PC-3 (cell line): ENCODE data around the gene VSIR. TPM values are rescaled to one million over a fixed set of nuclear protein-coding genes. Genes with fewer than 3 reads are reported as not detected.

ENCODE experiments used
- ATAC-seq: fragments of 200-7000 bp; cut with Tn5 transposase; 2 replicates; pipeline ENCODE4 v1.9.1; 2020; ENCODE audit warnings: mild to moderate bottlenecking, moderate library complexity
- BruUV-seq: library from RNA; stranded (reverse); fragments of 400-500 nt; replicated peaks from 2 replicates; lab custom pipeline; 2021; lab: Mats Ljungman, UMichigan
- CTCF ChIA-PET: fragments of 300-600 bp; sonication (Branson Sonifier 250); formaldehyde crosslinking; loops from one replicate; lab custom pipeline; 2022; ENCODE audit warnings: antibody characterized with exemption; lab: Charles Lee
- POLR2A ChIA-PET: fragments of 300-600 bp; sonication (Branson Sonifier 250); formaldehyde crosslinking; loops from one replicate; lab custom pipeline; 2022; ENCODE audit warnings: antibody characterized with exemption; ENCODE audit not compliant: unreplicated experiment; lab: Charles Lee
- DNase-seq: peaks from one replicate; pipeline ENCODE4 v3.0.0-alpha.2; 2015
- H2AFZ ChIP-seq: fragments of 300-600 bp; sonication (generic); 2 replicates; pipeline ENCODE4 v1.6.0; 2016; ENCODE audit warnings: antibody characterized with exemption, low read length
- H3F3A ChIP-seq: fragments of 300-600 bp; sonication (generic); one replicate; pipeline ENCODE4 v1.6.0; 2017; ENCODE audit warnings: antibody characterized with exemption, low read length, control low read depth, mild to moderate bottlenecking; ENCODE audit not compliant: unreplicated experiment
- H3K27ac ChIP-seq: fragments of 300-600 bp; sonication (generic); 2 replicates; pipeline ENCODE4 v1.5.1; 2016; ENCODE audit warnings: mild to moderate bottlenecking, low read length
- H3K27me3 ChIP-seq: fragments of 300-600 bp; sonication (generic); 2 replicates; pipeline ENCODE4 v1.6.1; 2016; ENCODE audit warnings: low read length, mixed read lengths
- H3K36me3 ChIP-seq: fragments of 300-600 bp; sonication (generic); 2 replicates; pipeline ENCODE4 v1.6.1; 2016; ENCODE audit warnings: low read depth, mixed run types, low read length, mixed read lengths
- H3K4me1 ChIP-seq: fragments of 300-600 bp; sonication (generic); 2 replicates; pipeline ENCODE4 v1.5.1; 2016; ENCODE audit warnings: low read length; ENCODE audit not compliant: insufficient read depth
- H3K4me2 ChIP-seq: fragments of 300-600 bp; sonication (generic); 2 replicates; pipeline ENCODE4 v1.6.0; 2016; ENCODE audit warnings: low read length
- H3K4me3 ChIP-seq: fragments of 300-600 bp; sonication (generic); 2 replicates; pipeline ENCODE4 v1.5.1; 2016; ENCODE audit warnings: mild to moderate bottlenecking, low read length, mixed read lengths
- H3K79me2 ChIP-seq: fragments of 300-600 bp; sonication (generic); 2 replicates; pipeline ENCODE4 v1.6.1; 2017; ENCODE audit warnings: low read length, mixed read lengths
- H3K9ac ChIP-seq: fragments of 300-600 bp; sonication (generic); 2 replicates; pipeline ENCODE4 v1.6.0; 2016; ENCODE audit warnings: mild to moderate bottlenecking, low read length
- H3K9me2 ChIP-seq: fragments of 300-600 bp; sonication (generic); replicated peaks from 2 replicates; pipeline ENCODE4 v1.6.1; 2016; ENCODE audit warnings: mixed run types, low read length, mixed read lengths
- H3K9me3 ChIP-seq: fragments of 300-600 bp; sonication (generic); 2 replicates; pipeline ENCODE4 v1.6.1; 2016; ENCODE audit warnings: low read length, mixed read lengths
- H4K20me1 ChIP-seq: fragments of 300-600 bp; sonication (generic); 2 replicates; pipeline ENCODE4 v1.6.1; 2016; ENCODE audit warnings: low read length, mixed read lengths
- EZH2 ChIP-seq: fragments of 300-600 bp; sonication (generic); IDR thresholded peaks from one replicate; pipeline ENCODE4 v1.6.1; 2017; ENCODE audit warnings: antibody characterized with exemption, mild to moderate bottlenecking, low read length; ENCODE audit not compliant: unreplicated experiment
- EZH2phosphoT487 ChIP-seq: fragments of 300-600 bp; sonication (generic); IDR thresholded peaks from 2 replicates; pipeline ENCODE4 v1.6.1; 2018; ENCODE audit warnings: mild to moderate bottlenecking, antibody characterized with exemption, low read length, borderline replicate concordance
- intact Hi-C: fragments of 100-400 bp; cut with micrococcal nuclease; formaldehyde crosslinking; loops from 2 replicates; pipeline ENCODE4 v1.9.0; 2023
- total RNA-seq: library from RNA; depleted of rRNA; stranded (reverse); fragments of >200 nt; gene quantifications from 2 replicates; pipeline ENCODE4 v1.2.3, GENCODE V29; 2014
- TF ChIP-seq, protein P1 (sequence below): fragments of 300-600 bp; sonication (generic); conservative IDR thresholded peaks from 2 replicates; pipeline ENCODE4 v1.5.1; 2017; ENCODE audit warnings: antibody characterized with exemption, low read depth, mild to moderate bottlenecking, low read length

Gene VSIR
- total RNA-seq, 1 experiment from 2014 or later = 14.1 TPM

DNA sequence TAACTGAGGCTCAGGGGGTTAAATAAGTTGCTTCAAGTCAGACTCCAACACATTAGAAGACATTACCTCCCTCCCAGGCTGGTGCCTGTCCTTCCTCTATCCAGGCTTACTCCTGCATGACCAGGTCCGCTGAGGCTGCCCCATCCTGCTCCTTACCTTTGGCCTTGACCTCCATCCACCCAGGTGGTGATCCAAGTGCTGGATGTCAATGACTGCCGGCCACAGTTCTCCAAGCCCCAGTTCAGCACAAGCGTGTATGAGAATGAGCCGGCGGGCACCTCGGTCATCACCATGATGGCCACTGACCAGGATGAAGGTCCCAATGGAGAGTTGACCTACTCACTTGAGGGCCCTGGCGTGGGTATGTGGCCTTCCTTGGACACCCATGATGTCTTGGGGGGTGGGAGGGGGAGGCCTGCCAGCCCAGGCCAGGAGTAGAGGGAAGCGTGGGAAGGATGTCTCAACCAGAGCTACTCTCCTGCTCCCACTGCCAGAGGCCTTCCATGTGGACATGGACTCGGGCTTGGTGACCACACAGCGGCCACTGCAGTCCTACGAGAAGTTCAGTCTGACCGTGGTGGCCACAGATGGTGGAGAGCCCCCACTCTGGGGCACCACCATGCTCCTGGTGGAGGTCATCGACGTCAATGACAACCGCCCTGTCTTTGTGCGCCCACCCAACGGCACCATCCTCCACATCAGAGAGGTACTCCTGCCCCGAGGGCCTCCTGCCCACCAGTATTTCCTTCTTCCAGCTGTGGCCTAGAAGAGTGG, 29.6 kb upstream of the VSIR start:
- H4K20me1 ChIP-seq = no peaks in the 10 kb centered on the region
- no peaks in the 10 kb centered on the region for H3K36me3 ChIP-seq
- ChIA-PET CTCF (no interaction called here), POLR2A (no interaction called here)
- no peak for TF ChIP-seq EZH2phosphoT487
- TF ChIP-seq, protein P1, sequence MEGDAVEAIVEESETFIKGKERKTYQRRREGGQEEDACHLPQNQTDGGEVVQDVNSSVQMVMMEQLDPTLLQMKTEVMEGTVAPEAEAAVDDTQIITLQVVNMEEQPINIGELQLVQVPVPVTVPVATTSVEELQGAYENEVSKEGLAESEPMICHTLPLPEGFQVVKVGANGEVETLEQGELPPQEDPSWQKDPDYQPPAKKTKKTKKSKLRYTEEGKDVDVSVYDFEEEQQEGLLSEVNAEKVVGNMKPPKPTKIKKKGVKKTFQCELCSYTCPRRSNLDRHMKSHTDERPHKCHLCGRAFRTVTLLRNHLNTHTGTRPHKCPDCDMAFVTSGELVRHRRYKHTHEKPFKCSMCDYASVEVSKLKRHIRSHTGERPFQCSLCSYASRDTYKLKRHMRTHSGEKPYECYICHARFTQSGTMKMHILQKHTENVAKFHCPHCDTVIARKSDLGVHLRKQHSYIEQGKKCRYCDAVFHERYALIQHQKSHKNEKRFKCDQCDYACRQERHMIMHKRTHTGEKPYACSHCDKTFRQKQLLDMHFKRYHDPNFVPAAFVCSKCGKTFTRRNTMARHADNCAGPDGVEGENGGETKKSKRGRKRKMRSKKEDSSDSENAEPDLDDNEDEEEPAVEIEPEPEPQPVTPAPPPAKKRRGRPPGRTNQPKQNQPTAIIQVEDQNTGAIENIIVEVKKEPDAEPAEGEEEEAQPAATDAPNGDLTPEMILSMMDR = no peak
- TF ChIP-seq EZH2 = no peak
- intact Hi-C loops = no loop called here
- no peaks in the 10 kb centered on the region for H3K27me3 ChIP-seq
- BruUV-seq = no TSS peak
- no peaks in the 10 kb centered on the region for H3F3A ChIP-seq
- H3K4me2 ChIP-seq = no peak overlapping the region
- H3K9me3 ChIP-seq = no peaks in the 10 kb centered on the region
- no peak overlapping the region for H3K4me3 ChIP-seq
- no peak for DNase-seq
- H3K9ac ChIP-seq = no peak overlapping the region
- H3K27ac ChIP-seq = no peak overlapping the region
- H3K79me2 ChIP-seq = no peaks in the 10 kb centered on the region
- H3K4me1 ChIP-seq = no peaks in the 10 kb centered on the region
- H3K9me2 ChIP-seq = no peaks in the 10 kb centered on the region
- no peak for ATAC-seq
- no peak overlapping the region for H2AFZ ChIP-seq

DNA sequence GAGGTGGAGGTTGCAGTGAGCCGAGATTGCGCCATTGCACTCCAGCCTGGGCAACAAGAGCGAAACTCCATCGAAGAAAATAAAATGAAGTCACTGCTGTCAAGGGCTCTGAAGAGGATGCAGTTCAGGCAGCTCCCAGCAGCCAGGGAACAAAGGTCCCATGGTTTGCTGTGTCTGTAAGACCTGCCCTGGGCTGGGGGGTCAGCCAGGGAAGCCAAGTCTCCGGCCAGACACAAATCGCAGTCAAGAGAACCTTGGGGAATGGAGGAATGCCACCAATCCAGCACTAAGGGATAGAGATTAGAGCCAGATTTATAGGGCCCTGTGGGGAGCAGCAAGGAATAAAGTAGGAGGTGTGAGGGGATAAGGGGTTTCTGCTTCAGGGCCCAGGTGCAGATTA, 28.9 kb upstream of the VSIR start:
- intact Hi-C loops = no loop called here
- CTCF ChIA-PET = no interaction called here
- POLR2A ChIA-PET = no interaction called here
- Histone ChIP-seq H2AFZ (no peak overlapping the region), H3K36me3 (no peaks in the 10 kb centered on the region), H3K79me2 (no peaks in the 10 kb centered on the region), H3K27me3 (no peaks in the 10 kb centered on the region), H3F3A (no peaks in the 10 kb centered on the region), H3K4me3 (no peak overlapping the region), H3K9me2 (no peaks in the 10 kb centered on the region), H3K4me1 (no peaks in the 10 kb centered on the region), H4K20me1 (no peaks in the 10 kb centered on the region), H3K9ac (no peak overlapping the region), H3K9me3 (no peaks in the 10 kb centered on the region), H3K4me2 (no peak overlapping the region), H3K27ac (no peak overlapping the region)
- ATAC-seq = no peak
- no peak for TF ChIP-seq EZH2phosphoT487
- TF ChIP-seq EZH2 = no peak
- TF ChIP-seq, protein P1 = no peak
- no peak for DNase-seq
- BruUV-seq = no TSS peak

DNA sequence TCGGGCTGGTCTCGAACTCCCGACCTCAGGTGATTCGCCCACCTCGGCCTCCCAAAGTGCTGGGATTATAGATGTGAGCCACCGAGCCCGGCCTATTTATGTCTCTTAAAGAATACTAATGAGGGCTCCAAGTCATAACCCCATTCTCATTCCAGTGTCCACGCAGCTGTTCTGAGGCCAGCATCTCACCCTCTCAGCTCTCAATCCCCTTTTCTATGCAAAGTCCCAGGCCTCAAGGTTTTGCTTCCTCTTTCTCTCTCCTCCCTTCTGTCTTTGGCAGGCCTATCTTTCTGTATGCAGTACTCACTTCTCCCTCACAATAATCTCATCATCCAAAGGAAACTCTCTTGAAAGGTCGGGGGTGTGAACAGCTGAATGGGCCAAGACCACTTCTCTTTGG, 28.0 kb upstream of the VSIR start:
- BruUV-seq = no TSS peak
- Histone ChIP-seq H3F3A (no peaks in the 10 kb centered on the region), H3K4me2 (no peak overlapping the region), H3K36me3 (no peaks in the 10 kb centered on the region), H3K4me1 (no peaks in the 10 kb centered on the region), H3K79me2 (no peaks in the 10 kb centered on the region), H3K9me3 (no peaks in the 10 kb centered on the region), H4K20me1 (no peaks in the 10 kb centered on the region), H3K9ac (no peak overlapping the region), H3K4me3 (no peak overlapping the region), H3K27ac (no peak overlapping the region), H3K9me2 (no peaks in the 10 kb centered on the region), H3K27me3 (no peaks in the 10 kb centered on the region), H2AFZ (no peak overlapping the region)
- intact Hi-C loops = no loop called here
- TF ChIP-seq EZH2phosphoT487 (no peak), EZH2 (no peak)
- TF ChIP-seq, protein P1 = no peak
- ChIA-PET CTCF (no interaction called here), POLR2A (no interaction called here)
- ATAC-seq (no peak), DNase-seq (no peak)
